Astrocyte (in vitro differentiated cells and primary cell): ENCODE measurements around the gene SIRT5. TPM values are rescaled to one million over a fixed set of nuclear protein-coding genes. Genes with fewer than 3 reads are reported as not detected.

Experiments used
- DNase-seq: peaks from one replicate; pipeline ENCODE4 v3.0.0-alpha.2; 2010; ENCODE audit warnings: low read depth
- FAIRE-seq: peaks from 2 replicates; lab custom pipeline; 2011; peaks lifted over from hg19 to GRCh38; lab: Jason Lieb, UNC
- H2AFZ ChIP-seq: 2 replicates; pipeline ENCODE4 v1.6.0; 2012; ENCODE audit warnings: low read depth, low read length, inconsistent platforms
- H3K27ac ChIP-seq: 2 replicates; pipeline ENCODE4 v1.5.1; 2011; ENCODE audit warnings: low read depth, low read length, inconsistent platforms
- H3K27me3 ChIP-seq: 2 replicates; pipeline ENCODE4 v1.6.0; 2011; ENCODE audit warnings: low read length, inconsistent platforms; ENCODE audit not compliant: insufficient read depth
- H3K36me3 ChIP-seq: 2 replicates; pipeline ENCODE4 v1.5.1; 2011; ENCODE audit warnings: low read length, inconsistent platforms; ENCODE audit not compliant: insufficient read depth
- H3K4me1 ChIP-seq: 2 replicates; pipeline ENCODE4 v1.5.1; 2011; ENCODE audit warnings: low read length, inconsistent platforms; ENCODE audit not compliant: insufficient read depth
- H3K4me2 ChIP-seq: 2 replicates; pipeline ENCODE4 v1.6.0; 2012; ENCODE audit warnings: low read length, inconsistent platforms
- H3K4me3 ChIP-seq: 2 replicates; pipeline ENCODE4 v1.5.1; 2011; ENCODE audit warnings: low read depth, mild to moderate bottlenecking, low read length, inconsistent platforms; ENCODE audit not compliant: insufficient read depth
- H3K79me2 ChIP-seq: 2 replicates; pipeline ENCODE4 v1.6.0; 2012; ENCODE audit warnings: mild to moderate bottlenecking, low read length, inconsistent platforms; ENCODE audit not compliant: insufficient read depth
- H3K9ac ChIP-seq: 2 replicates; pipeline ENCODE4 v1.6.0; 2012; ENCODE audit warnings: mild to moderate bottlenecking, low read length, inconsistent platforms
- H3K9me3 ChIP-seq: 2 replicates; pipeline ENCODE4 v1.5.1; 2012; ENCODE audit warnings: low read depth, mild to moderate bottlenecking, low read length, inconsistent platforms; ENCODE audit not compliant: insufficient read depth
- H4K20me1 ChIP-seq: 2 replicates; pipeline ENCODE4 v1.6.0; 2012; ENCODE audit warnings: low read length, inconsistent platforms; ENCODE audit not compliant: insufficient read depth
- H3K27ac Mint-ChIP-seq: one replicate; pipeline ENCODE4 v1.8.0; 2021; ENCODE audit warnings: mild to moderate bottlenecking, mixed read lengths; ENCODE audit not compliant: unreplicated experiment
- H3K27me3 Mint-ChIP-seq: one replicate; pipeline ENCODE4 v1.8.0; 2021; ENCODE audit warnings: low read depth, mixed read lengths; ENCODE audit not compliant: unreplicated experiment
- H3K36me3 Mint-ChIP-seq: one replicate; pipeline ENCODE4 v1.8.0; 2021; ENCODE audit warnings: low read depth, mixed read lengths; ENCODE audit not compliant: unreplicated experiment
- H3K4me1 Mint-ChIP-seq: one replicate; pipeline ENCODE4 v1.8.0; 2021; ENCODE audit warnings: low read depth, mixed read lengths; ENCODE audit not compliant: unreplicated experiment
- H3K4me3 Mint-ChIP-seq: one replicate; pipeline ENCODE4 v1.8.0; 2021; ENCODE audit warnings: mild to moderate bottlenecking, moderate library complexity, mixed read lengths; ENCODE audit not compliant: unreplicated experiment
- H3K9me3 Mint-ChIP-seq: one replicate; pipeline ENCODE4 v1.8.0; 2021; ENCODE audit warnings: mild to moderate bottlenecking, mixed read lengths; ENCODE audit not compliant: unreplicated experiment
- EZH2 ChIP-seq: IDR thresholded peaks from 2 replicates; pipeline ENCODE4 v1.6.1; 2012; ENCODE audit warnings: mild to moderate bottlenecking, low read length, inconsistent platforms; ENCODE audit not compliant: insufficient read depth
- total RNA-seq: library from RNA; stranded (reverse); gene quantifications from 2 replicates; pipeline ENCODE4 v1.2.1, GENCODE V29; 2021
- TF ChIP-seq, protein P1 (sequence below): IDR thresholded peaks from 2 replicates; pipeline ENCODE4 v1.5.1; 2011; ENCODE audit warnings: low read depth, mild to moderate bottlenecking, inconsistent platforms, low read length, moderate library complexity; ENCODE audit not compliant: insufficient read depth

The SIRT5 gene
- total RNA-seq, 1 donor from 2014 or later, result 8.6 TPM

GRCh38 chr6:13565921-13566320 is 8.5 kb upstream of the SIRT5 start:
- Histone ChIP-seq H3K36me3 (no peaks in the 10 kb centered on the region), H3K4me1 (no peaks in the 10 kb centered on the region), H3K9ac (no peak overlapping the region), H3K4me2 (no peak overlapping the region), H3K27me3 (peaks cover 3% of the 10 kb centered on the region), H2AFZ (no peak overlapping the region), H3K4me3 (no peak overlapping the region), H3K27ac (no peak overlapping the region), H3K79me2 (no peaks in the 10 kb centered on the region), H4K20me1 (no peaks in the 10 kb centered on the region), H3K9me3 (no peaks in the 10 kb centered on the region)
- DNase-seq, result no peak
- FAIRE-seq, result no peak
- TF ChIP-seq, protein P1, sequence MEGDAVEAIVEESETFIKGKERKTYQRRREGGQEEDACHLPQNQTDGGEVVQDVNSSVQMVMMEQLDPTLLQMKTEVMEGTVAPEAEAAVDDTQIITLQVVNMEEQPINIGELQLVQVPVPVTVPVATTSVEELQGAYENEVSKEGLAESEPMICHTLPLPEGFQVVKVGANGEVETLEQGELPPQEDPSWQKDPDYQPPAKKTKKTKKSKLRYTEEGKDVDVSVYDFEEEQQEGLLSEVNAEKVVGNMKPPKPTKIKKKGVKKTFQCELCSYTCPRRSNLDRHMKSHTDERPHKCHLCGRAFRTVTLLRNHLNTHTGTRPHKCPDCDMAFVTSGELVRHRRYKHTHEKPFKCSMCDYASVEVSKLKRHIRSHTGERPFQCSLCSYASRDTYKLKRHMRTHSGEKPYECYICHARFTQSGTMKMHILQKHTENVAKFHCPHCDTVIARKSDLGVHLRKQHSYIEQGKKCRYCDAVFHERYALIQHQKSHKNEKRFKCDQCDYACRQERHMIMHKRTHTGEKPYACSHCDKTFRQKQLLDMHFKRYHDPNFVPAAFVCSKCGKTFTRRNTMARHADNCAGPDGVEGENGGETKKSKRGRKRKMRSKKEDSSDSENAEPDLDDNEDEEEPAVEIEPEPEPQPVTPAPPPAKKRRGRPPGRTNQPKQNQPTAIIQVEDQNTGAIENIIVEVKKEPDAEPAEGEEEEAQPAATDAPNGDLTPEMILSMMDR, result no peak
- TF ChIP-seq EZH2, result no peak
- Mint-ChIP-seq H3K27ac (no peak overlapping the region), H3K4me3 (no peak overlapping the region), H3K9me3 (no peaks in the 10 kb centered on the region), H3K27me3 (peaks cover 3% of the 10 kb centered on the region), H3K36me3 (no peaks in the 10 kb centered on the region), H3K4me1 (no peaks in the 10 kb centered on the region)

DNA sequence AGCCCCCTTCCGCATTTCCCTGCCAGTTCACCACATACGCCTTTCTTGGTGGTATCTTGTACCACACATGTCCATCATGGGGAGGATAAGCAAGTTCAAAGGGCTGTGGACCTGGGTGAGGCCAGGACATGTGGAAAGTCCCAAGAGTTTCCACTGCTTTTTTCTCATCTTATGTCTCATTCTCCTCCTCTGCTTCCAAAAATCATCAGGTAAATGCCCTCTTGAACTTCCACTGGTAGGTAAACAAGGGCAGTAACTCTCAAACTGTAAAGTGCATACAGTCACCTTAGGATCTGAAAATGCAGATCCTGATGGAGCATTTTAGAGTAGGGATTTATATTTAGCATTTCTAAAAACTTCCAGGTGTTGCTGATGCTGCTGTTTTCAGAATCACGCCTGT is 7.9 kb upstream of the SIRT5 start:
- TF ChIP-seq EZH2, result no peak
- TF ChIP-seq, protein P1, result no peak
- Histone ChIP-seq H3K9ac (no peak overlapping the region), H3K79me2 (no peaks in the 10 kb centered on the region), H4K20me1 (no peaks in the 10 kb centered on the region), H3K4me2 (no peak overlapping the region), H2AFZ (no peak overlapping the region), H3K9me3 (no peaks in the 10 kb centered on the region), H3K36me3 (no peaks in the 10 kb centered on the region), H3K4me1 (no peaks in the 10 kb centered on the region), H3K27ac (no peak overlapping the region), H3K27me3 (peaks cover 3% of the 10 kb centered on the region), H3K4me3 (no peak overlapping the region)
- FAIRE-seq (no peak), DNase-seq (no peak)
- Mint-ChIP-seq H3K27ac (no peak overlapping the region), H3K4me3 (no peak overlapping the region), H3K4me1 (no peaks in the 10 kb centered on the region), H3K9me3 (no peaks in the 10 kb centered on the region), H3K27me3 (peaks cover 3% of the 10 kb centered on the region), H3K36me3 (no peaks in the 10 kb centered on the region)

DNA sequence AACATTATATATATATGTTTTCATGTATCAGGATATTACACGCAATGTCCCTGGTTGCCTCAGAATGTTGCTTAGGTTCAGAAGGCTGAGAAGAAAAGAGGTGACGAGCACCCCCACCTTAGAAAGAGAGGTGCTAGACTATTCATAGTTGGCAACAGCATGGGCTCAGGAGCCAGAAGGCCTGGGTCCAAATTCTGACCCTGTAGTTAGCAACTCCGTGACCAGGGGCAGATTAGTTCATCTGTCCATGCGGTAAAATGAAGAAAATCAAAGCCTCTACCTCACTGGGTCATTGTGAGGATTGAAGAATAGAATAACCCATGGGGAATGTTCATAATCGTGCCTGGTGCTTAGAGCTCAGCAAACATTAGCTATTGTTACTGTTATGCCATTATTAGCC is 5.4 kb upstream of the SIRT5 start:
- H2AFZ ChIP-seq, result no peak overlapping the region
- H3K4me1 Mint-ChIP-seq, result peaks cover 3% of the 10 kb centered on the region
- FAIRE-seq, result no peak
- H3K4me3 Mint-ChIP-seq, result no peak overlapping the region
- H3K27ac ChIP-seq, result no peak overlapping the region
- no peak overlapping the region for H3K4me2 ChIP-seq
- no peaks in the 10 kb centered on the region for H3K9me3 Mint-ChIP-seq
- peaks cover 2% of the 10 kb centered on the region for H3K27me3 ChIP-seq
- DNase-seq, result no peak
- H3K4me3 ChIP-seq, result no peak overlapping the region
- no peaks in the 10 kb centered on the region for H3K9me3 ChIP-seq
- H3K79me2 ChIP-seq, result peaks cover 3% of the 10 kb centered on the region
- H4K20me1 ChIP-seq, result no peaks in the 10 kb centered on the region
- H3K27ac Mint-ChIP-seq, result no peak overlapping the region
- no peak for TF ChIP-seq EZH2
- TF ChIP-seq, protein P1, result no peak
- no peak overlapping the region for H3K9ac ChIP-seq
- peaks cover 7% of the 10 kb centered on the region for H3K4me1 ChIP-seq
- H3K36me3 ChIP-seq, result no peaks in the 10 kb centered on the region
- no peaks in the 10 kb centered on the region for H3K36me3 Mint-ChIP-seq
- peaks cover 3% of the 10 kb centered on the region for H3K27me3 Mint-ChIP-seq
